Stomach (tissue), 9 donors: ENCODE results near the gene EDRF1. TPM values are rescaled to one million over a fixed set of nuclear protein-coding genes. Genes with fewer than 3 reads are reported as not detected.

Source experiments
- DNase-seq, 2 donors: peaks; one replicate each; pipeline versions ENCODE4 v3.0.0 to v3.0.0-alpha.2; 2013 to 2019
- H3K27ac ChIP-seq, 5 donors: fragments of 200-600 bp in 4 of 5; sonication (generic) in 4 of 5; one replicate each; pipeline ENCODE4 v1.5.1; 2013 to 2019; ENCODE audit warnings: mild to moderate bottlenecking in 1 of 5, moderate library complexity in 1 of 5
- H3K27me3 ChIP-seq, 3 donors: fragments of 200-600 bp; sonication (generic); one replicate each; pipeline ENCODE4 v1.5.1; 2017 to 2019; ENCODE audit warnings: mixed run types in 1 of 3
- H3K36me3 ChIP-seq, 4 donors: fragments of 200-600 bp; sonication (generic); 1 replicate in 3 of 4; 2 replicates in 1 of 4; pipeline ENCODE4 v1.5.1; 2016 to 2019
- H3K4me1 ChIP-seq, 4 donors: fragments of 200-600 bp; sonication (generic); one replicate each; pipeline ENCODE4 v1.5.1; 2016 to 2019
- H3K4me3 ChIP-seq, 4 donors: fragments of 200-600 bp; sonication (generic) in 3 of 4; one replicate each; pipeline ENCODE4 v1.5.1; 2016 to 2019; ENCODE audit warnings: mild to moderate bottlenecking in 1 of 4
- H3K9me3 ChIP-seq, 4 donors: fragments of 200-600 bp; sonication (generic); one replicate each; pipeline ENCODE4 v1.5.1; 2016 to 2019
- EP300 ChIP-seq: sonication (generic); formaldehyde crosslinking; IDR thresholded peaks from one replicate; pipeline ENCODE4 v1.6.1; 2017; ENCODE audit warnings: antibody characterized with exemption
- POLR2A ChIP-seq, 4 donors: fragments of 450-650 bp; IDR thresholded peaks; one replicate each; pipeline ENCODE4 v1.6.1; 2016; ENCODE audit warnings: antibody characterized with exemption in 4 of 4, control low read depth in 2 of 4, mild to moderate bottlenecking in 1 of 4, moderate library complexity in 1 of 4
- POLR2AphosphoS5 ChIP-seq, 3 donors: sonication (generic); formaldehyde crosslinking; IDR thresholded peaks; one replicate each; pipeline ENCODE4 v1.6.1; 2016; ENCODE audit warnings: antibody characterized with exemption in 3 of 3
- WGBS, 5 donors: extraction: QIAGEN DNeasy Blood & Tissue Kit in 3 of 5; methylation state at CpG; one replicate each; pipeline versions ENCODE4 v1.1.5 to v1.1.7; 2013 to 2018; 5-methylcytosine and 5-hydroxymethylcytosine counted together
- intact Hi-C: fragments of 100-400 bp; cut with DNase I; formaldehyde crosslinking; loops from one replicate; pipeline ENCODE4 v1.15.1; 2023; ENCODE audit warnings: low total_unique reads
- polyA plus RNA-seq, 3 donors: library from polyadenylated mRNA; stranded (reverse); fragments of 200-250 nt; gene quantifications; one replicate each; pipeline ENCODE4 v1.2.3, GENCODE V29; 2013
- total RNA-seq, 5 donors: library from RNA; depleted of rRNA; stranded (reverse); fragments of >200 nt; gene quantifications; one replicate each; pipeline versions ENCODE4 v1.1.0 to v1.2.3, GENCODE V29; 2014 to 2016
- TF ChIP-seq, protein P1 (sequence below), 7 experiments: fragments of 450-650 bp in 4 of 7; fragments of 200-600 bp in 3 of 7; sonication (generic) in 3 of 7; IDR thresholded peaks; one replicate each; pipeline ENCODE4 v1.5.1; 2016 to 2019; ENCODE audit warnings: antibody characterized with exemption in 7 of 7, control low read depth in 2 of 7, mild to moderate bottlenecking in 1 of 7
- donor health status: healthy with polysubstance abuse.
- donor health status: Bipolar disorder and iron deficiency.
- donor health status: healthy.

EDRF1 gene
- total and polyA plus RNA-seq, 8 donors: 5.5 to 41.5 (median 15.5) TPM

GRCh38 chr10:125777806-125778205 is 58.3 kb downstream of the EDRF1 start:
- peaks cover 0 to 14% (median 0%) of the 10 kb centered on the region in 3 donors for H3K27me3 ChIP-seq
- H3K4me1 ChIP-seq: peaks cover 0 to 7% (median 0%) of the 10 kb centered on the region in 4 donors
- no peaks in the 10 kb centered on the region for H3K9me3 ChIP-seq
- peaks cover 0 to 7% (median 0%) of the 10 kb centered on the region in 4 donors for H3K36me3 ChIP-seq
- no peak for DNase-seq
- TF ChIP-seq POLR2AphosphoS5 (IDR thresholded peaks at IDR 0.05) (no peak), EP300 (no peak), POLR2A (IDR thresholded peaks at IDR 0.05) (no peak)
- TF ChIP-seq, protein P1, sequence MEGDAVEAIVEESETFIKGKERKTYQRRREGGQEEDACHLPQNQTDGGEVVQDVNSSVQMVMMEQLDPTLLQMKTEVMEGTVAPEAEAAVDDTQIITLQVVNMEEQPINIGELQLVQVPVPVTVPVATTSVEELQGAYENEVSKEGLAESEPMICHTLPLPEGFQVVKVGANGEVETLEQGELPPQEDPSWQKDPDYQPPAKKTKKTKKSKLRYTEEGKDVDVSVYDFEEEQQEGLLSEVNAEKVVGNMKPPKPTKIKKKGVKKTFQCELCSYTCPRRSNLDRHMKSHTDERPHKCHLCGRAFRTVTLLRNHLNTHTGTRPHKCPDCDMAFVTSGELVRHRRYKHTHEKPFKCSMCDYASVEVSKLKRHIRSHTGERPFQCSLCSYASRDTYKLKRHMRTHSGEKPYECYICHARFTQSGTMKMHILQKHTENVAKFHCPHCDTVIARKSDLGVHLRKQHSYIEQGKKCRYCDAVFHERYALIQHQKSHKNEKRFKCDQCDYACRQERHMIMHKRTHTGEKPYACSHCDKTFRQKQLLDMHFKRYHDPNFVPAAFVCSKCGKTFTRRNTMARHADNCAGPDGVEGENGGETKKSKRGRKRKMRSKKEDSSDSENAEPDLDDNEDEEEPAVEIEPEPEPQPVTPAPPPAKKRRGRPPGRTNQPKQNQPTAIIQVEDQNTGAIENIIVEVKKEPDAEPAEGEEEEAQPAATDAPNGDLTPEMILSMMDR (IDR thresholded peaks at IDR 0.05): no peak
- H3K4me3 ChIP-seq: no peak overlapping the region
- 89 to 93% (median 91%) methylated on average over 9 of the region's 9 CpGs for WGBS, 5 donors
- intact Hi-C loops: no loop called here
- no peak overlapping the region for H3K27ac ChIP-seq

GRCh38 chr10:125778556-125778955 is 59.0 kb downstream of the EDRF1 start:
- H3K27ac ChIP-seq: no peak overlapping the region
- intact Hi-C loops: no loop called here
- peaks cover 0 to 7% (median 0%) of the 10 kb centered on the region in 4 donors for H3K36me3 ChIP-seq
- no peak overlapping the region for H3K4me3 ChIP-seq
- peaks cover 0 to 6% (median 0%) of the 10 kb centered on the region in 4 donors for H3K4me1 ChIP-seq
- TF ChIP-seq POLR2A (IDR thresholded peaks at IDR 0.05): no peak
- TF ChIP-seq EP300: no peak
- TF ChIP-seq, protein P1 (IDR thresholded peaks at IDR 0.05): no peak
- TF ChIP-seq POLR2AphosphoS5 (IDR thresholded peaks at IDR 0.05): no peak
- no peak for DNase-seq
- 51 to 86% (median 66%) methylated on average over 5 of the region's 5 CpGs for WGBS, 5 donors
- peaks cover 0 to 11% (median 0%) of the 10 kb centered on the region in 3 donors for H3K27me3 ChIP-seq
- H3K9me3 ChIP-seq: no peaks in the 10 kb centered on the region

- DNase-seq: no peak
- Histone ChIP-seq H3K27me3 (peaks cover 0 to 3% (median 0%) of the 10 kb centered on the region in 3 donors), H3K4me3 (no peak overlapping the region), H3K9me3 (no peaks in the 10 kb centered on the region), H3K36me3 (peaks cover 0 to 7% (median 0%) of the 10 kb centered on the region in 4 donors), H3K4me1 (no peaks in the 10 kb centered on the region), H3K27ac (no peak overlapping the region)
- intact Hi-C loops: no loop called here
- 73 to 83% (median 80%) methylated on average over 9 to 10 of the region's 10 CpGs for WGBS, 5 donors
- TF ChIP-seq EP300 (no peak), POLR2A (IDR thresholded peaks at IDR 0.05) (no peak), POLR2AphosphoS5 (IDR thresholded peaks at IDR 0.05) (no peak)
- TF ChIP-seq, protein P1 (IDR thresholded peaks at IDR 0.05): no peak
Observed at GRCh38 chr10:125779403-125780327, 60.2 kb downstream of the EDRF1 start.

DNA sequence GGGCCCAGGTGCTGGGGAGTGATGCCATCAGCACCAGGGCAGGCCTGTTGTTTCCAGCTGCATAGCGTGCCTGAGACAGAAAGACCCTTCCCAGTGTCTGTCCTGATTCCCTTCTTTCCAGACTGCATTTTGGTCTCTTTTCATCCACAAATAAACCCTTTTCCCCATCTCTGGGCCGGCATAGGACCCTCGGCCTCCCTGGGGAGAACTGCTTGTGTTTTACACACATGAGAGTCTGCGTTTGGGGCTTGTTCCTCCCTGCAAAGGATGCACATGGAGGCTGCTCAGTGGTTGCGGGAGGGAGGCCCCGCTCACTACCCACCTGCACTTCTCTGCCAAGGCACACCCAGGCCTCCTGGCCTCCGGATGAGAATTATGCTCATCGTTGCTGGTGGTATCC is 61.9 kb downstream of the EDRF1 start:
- Histone ChIP-seq H3K27me3 (no peaks in the 10 kb centered on the region), H3K4me1 (no peaks in the 10 kb centered on the region), H3K36me3 (peaks cover 0 to 12% (median 0%) of the 10 kb centered on the region in 4 donors), H3K27ac (no peak overlapping the region), H3K4me3 (no peak overlapping the region), H3K9me3 (no peaks in the 10 kb centered on the region)
- DNase-seq: no peak
- 92 to 99% (median 96%) methylated on average over 8 of the region's 8 CpGs for WGBS, 5 donors
- intact Hi-C loops: no loop called here
- TF ChIP-seq POLR2AphosphoS5 (IDR thresholded peaks at IDR 0.05) (no peak), POLR2A (IDR thresholded peaks at IDR 0.05) (no peak), EP300 (no peak)
- TF ChIP-seq, protein P1 (IDR thresholded peaks at IDR 0.05): no peak
